ENCODE measurements around the gene ATP6V1B1.

ATP6V1B1 gene

DNA sequence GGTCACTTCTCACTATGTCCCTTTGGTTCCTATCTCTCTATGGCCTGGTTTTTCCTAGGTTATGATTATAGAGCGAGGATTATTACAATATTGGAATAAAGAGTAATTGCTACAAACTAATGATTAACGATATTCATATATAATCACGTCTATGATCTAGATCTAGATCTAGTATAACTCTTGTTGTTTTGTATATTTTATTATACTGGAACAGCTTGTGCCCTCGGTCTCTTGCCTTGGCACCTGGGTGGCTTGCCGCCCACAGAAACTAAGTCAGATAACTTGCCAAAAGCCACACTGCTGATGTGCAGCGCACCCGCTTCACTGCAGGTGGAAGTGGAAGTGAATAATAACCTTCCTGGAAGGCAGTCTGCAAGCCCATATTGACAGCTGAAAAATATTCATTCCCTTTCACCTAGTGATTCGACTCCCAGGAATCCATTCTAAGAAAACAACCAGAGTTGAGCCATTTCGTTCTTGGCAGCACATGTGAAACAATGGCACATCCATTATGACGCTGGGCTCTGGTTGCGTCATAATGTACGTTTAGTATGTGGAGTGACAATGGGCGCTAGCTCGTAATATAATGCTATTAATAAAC lies 42.0 kb downstream of the ATP6V1B1 start:
- no peak for DNase-seq (ENCODE audit: low read depth)
- H3K4me3 ChIP-seq (ENCODE audit: low read length), result peak overlapping the region; percentile 64

DNA sequence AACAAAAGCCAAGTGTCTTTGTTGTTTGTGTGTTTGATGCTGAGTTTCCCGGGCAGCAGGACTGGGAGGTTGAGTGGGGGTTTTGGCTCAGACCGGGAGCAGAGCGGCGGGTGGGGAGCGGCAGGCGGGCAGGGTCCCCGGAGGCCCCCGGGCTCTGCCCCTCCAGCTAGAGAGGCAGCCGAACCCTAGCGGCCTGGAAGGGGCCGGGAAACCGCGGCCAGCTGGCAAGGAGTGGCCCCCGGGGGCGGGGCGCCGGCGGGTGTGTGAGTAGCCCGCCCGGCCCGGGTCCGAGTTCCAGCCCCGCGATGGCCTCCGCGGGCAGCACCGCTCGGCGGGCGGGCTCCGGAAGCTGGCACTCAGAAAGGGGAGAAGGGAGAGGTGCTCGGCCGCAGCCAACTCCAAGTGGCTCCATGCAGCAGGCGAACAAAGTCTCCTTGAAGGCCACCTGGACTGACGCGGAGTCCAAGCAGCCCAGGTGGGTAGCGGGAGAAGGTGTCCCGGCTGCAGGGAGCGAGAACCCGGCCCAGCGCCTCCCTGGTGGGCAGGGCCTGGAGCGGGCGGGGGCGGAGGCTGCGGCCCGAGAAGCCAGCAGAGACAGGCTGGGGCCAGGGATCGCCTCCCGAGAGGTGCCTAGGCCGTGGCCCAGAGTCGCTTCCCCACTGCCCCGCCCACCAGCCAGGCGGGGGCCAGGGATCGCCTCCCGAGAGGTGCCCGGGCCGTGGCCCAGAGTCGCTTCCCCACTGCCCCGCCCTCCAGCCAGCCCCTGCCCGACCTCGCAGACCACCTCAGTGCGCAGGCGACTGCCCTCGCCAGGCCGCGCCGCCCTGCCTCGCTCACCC lies 42.9 kb downstream of the ATP6V1B1 start, which contains the start of gene ANKRD53:
Gene ANKRD53 (plus strand): TSS at position 290 of the 839 bp plus-strand sequence. CDS start 16 bp downstream, at position 306.
- TF ChIP-seq, protein P1, sequence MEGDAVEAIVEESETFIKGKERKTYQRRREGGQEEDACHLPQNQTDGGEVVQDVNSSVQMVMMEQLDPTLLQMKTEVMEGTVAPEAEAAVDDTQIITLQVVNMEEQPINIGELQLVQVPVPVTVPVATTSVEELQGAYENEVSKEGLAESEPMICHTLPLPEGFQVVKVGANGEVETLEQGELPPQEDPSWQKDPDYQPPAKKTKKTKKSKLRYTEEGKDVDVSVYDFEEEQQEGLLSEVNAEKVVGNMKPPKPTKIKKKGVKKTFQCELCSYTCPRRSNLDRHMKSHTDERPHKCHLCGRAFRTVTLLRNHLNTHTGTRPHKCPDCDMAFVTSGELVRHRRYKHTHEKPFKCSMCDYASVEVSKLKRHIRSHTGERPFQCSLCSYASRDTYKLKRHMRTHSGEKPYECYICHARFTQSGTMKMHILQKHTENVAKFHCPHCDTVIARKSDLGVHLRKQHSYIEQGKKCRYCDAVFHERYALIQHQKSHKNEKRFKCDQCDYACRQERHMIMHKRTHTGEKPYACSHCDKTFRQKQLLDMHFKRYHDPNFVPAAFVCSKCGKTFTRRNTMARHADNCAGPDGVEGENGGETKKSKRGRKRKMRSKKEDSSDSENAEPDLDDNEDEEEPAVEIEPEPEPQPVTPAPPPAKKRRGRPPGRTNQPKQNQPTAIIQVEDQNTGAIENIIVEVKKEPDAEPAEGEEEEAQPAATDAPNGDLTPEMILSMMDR (conservative IDR thresholded peaks at IDR 0.05; ENCODE audit: low read depth, low read length), result no peak
- DNase-seq (ENCODE audit: low read depth), result no peak
- H3K4me3 ChIP-seq (ENCODE audit: low read length), result peak within 1 kb of the TSS; percentile 64

More for the DNA sequence above, 42.0 kb downstream of the ATP6V1B1 start:
- TF ChIP-seq, protein P1 (conservative IDR thresholded peaks at IDR 0.05; ENCODE audit: low read depth, low read length), result no peak

DNA sequence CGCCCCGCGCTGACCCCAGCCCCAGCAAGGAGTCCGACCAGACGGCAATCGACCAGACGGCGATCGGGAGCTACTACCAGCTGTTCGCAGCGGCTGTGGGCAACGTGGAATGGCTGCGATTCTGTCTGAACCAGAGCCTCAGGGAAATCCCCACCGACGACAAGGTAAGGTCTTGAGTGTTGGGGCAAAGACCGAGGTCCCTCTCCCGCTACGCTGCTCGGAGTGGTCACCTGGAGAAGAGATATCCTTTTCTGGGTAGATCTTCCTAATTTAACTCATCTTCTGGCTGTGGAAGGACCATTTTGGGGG lies 43.4 kb downstream of the ATP6V1B1 start:
- H3K4me3 ChIP-seq (ENCODE audit: low read length), result peak overlapping the region; percentile 57
- DNase-seq (ENCODE audit: low read depth), result no peak
- TF ChIP-seq, protein P1 (conservative IDR thresholded peaks at IDR 0.05; ENCODE audit: low read depth, low read length), result no peak

DNA sequence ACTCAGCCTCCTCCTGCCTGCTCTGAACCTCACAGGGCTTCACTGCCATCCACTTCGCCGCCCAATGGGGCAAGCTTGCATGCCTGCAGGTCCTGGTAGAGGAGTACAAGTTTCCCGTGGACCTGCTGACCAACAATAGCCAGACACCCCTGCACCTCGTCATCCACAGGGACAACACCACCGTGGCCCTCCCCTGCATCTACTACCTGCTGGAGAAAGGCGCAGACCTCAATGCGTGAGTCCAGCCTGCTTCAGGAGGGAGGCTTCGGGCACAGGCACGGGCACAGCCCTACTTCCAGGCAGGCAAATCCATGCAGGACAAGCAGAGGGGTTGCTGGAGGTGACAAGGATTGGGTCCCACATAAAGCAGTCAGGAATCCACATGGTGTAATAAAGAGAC lies 43.9 kb downstream of the ATP6V1B1 start:
- DNase-seq (ENCODE audit: low read depth), result no peak
- no peak overlapping the region for H3K4me3 ChIP-seq (ENCODE audit: low read length)
- TF ChIP-seq, protein P1 (conservative IDR thresholded peaks at IDR 0.05; ENCODE audit: low read depth, low read length), result no peak

DNA sequence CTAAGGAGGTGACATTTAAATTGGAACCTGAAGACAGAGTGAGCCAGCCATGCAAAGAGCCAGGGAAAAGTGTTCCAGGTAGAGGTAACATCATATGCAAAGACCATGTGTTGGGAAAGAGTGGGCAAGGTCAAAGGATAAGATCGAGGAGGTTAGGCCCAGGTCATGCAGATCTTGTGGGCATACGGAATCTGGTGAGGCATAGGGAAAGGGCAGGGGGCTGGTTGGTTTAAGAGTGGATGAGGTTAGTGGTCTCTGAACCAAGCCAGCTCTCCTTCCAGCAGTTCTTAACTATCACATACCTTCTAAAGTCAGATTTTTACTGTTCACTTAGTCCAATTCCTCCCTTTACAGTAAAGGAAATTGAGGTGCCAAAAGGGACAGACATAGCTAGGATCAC lies 45.7 kb downstream of the ATP6V1B1 start:
- DNase-seq (ENCODE audit: low read depth), result no peak
- TF ChIP-seq, protein P1 (conservative IDR thresholded peaks at IDR 0.05; ENCODE audit: low read depth, low read length), result no peak
- H3K4me3 ChIP-seq (ENCODE audit: low read length), result no peak overlapping the region

DNA sequence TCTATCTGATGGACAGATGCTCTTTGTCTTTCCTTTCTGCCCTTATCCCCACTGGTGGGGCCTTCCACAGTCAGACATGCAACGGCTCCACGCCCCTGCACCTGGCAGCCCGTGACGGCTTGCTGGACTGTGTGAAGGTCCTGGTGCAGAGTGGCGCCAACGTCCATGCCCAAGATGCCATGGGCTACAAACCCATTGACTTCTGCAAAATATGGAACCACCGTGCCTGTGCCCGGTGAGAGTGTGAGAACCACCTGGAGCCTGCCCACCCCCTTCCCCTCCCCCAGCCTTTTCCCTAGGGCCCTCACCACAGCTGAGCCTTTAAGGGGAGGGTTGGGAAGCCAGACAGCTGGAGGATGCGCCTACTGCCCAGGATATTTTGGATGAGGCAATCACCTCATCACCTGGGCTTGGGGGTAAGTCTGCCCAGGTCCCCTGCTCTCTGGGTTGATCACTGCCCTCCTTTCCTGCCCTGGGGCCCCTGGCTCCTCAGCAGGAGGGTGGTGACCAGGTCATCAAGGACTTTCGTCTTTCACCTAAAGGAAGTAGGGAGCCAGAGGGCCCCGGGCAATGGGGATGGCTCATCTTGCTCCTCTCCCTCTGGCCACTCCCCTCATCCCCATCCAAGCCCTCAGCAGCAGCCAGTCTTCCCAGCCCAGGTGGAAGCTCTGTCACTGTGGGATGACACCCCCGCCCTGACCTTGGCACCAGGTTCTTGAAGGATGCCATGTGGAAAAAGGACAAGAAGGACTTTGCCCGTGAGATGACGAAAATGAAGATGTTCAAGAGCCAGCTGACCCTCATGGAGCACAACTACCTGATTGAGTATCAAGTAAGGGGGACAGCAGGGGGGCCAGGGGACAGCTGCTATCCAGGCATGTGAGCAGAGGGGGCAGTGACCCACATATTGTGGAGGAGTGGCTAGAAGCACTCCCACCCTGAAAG lies 46.4 kb downstream of the ATP6V1B1 start:
- H3K4me3 ChIP-seq (ENCODE audit: low read length), result no peak overlapping the region
- DNase-seq (ENCODE audit: low read depth), result no peak
- TF ChIP-seq, protein P1 (conservative IDR thresholded peaks at IDR 0.05; ENCODE audit: low read depth, low read length), result no peak

Measured in retinal pigment epithelial cell (primary cell).